Psoas muscle (tissue), 8 donors: ENCODE measurements around the gene TICRR. TPM values are rescaled to one million over a fixed set of nuclear protein-coding genes. Genes with fewer than 3 reads are reported as not detected.

Source experiments
- ATAC-seq, 4 donors: fragments of 200-7000 bp; cut with Tn5 transposase; one replicate each; pipeline ENCODE4 v1.9.1; 2020; ENCODE audit warnings: moderate library complexity in 3 of 4, mild to moderate bottlenecking in 2 of 4
- DNase-seq, 2 donors: peaks; one replicate each; pipeline ENCODE4 v3.0.0-alpha.2; 2020
- H3K27ac ChIP-seq: fragments of 200-600 bp; one replicate; pipeline ENCODE4 v1.8.0; 2022
- H3K27me3 ChIP-seq, 3 donors: fragments of 200-600 bp in 1 of 3; one replicate each; pipeline versions ENCODE4 v1.6.1 to v1.8.0; 2013 to 2022; ENCODE audit warnings: low read length in 2 of 3, mild to moderate bottlenecking in 2 of 3, moderate library complexity in 1 of 3; ENCODE audit not compliant: insufficient read depth in 3 of 3
- H3K36me3 ChIP-seq, 2 donors: fragments of 200-600 bp in 1 of 2; one replicate each; pipeline versions ENCODE4 v1.6.1 to v1.8.0; 2013 to 2022; ENCODE audit warnings: low read depth in 1 of 2, mild to moderate bottlenecking in 1 of 2, moderate library complexity in 1 of 2; ENCODE audit not compliant: insufficient read depth in 1 of 2
- H3K4me1 ChIP-seq: fragments of 200-600 bp; one replicate; pipeline ENCODE4 v1.8.0; 2022
- H3K4me3 ChIP-seq: fragments of 200-600 bp; one replicate; pipeline ENCODE4 v1.8.0; 2022; ENCODE audit warnings: mild to moderate bottlenecking
- H3K9me3 ChIP-seq: fragments of 200-600 bp; one replicate; pipeline ENCODE4 v1.8.0; 2022
- CTCF ChIP-seq: fragments of 200-600 bp; IDR thresholded peaks from one replicate; pipeline ENCODE4 v1.8.0; 2022; ENCODE audit warnings: antibody characterized with exemption
- WGBS, 3 donors: extraction: QIAGEN DNeasy Blood & Tissue Kit; methylation state at CpG; one replicate each; pipeline versions ENCODE4 v1.1.6 to v1.1.7; 2013; 5-methylcytosine and 5-hydroxymethylcytosine counted together
- intact Hi-C, 2 donors: fragments of 100-400 bp; cut with DNase I; formaldehyde crosslinking; loops; one replicate each; pipeline versions ENCODE4 v1.11.0 to v1.14.2; 2022
- long read RNA-seq, 2 donors: library from polyadenylated mRNA; unstranded; transcript quantifications; one replicate each; pipeline ENCODE4 v2.0.0, GENCODE V29; 2021
- polyA plus RNA-seq, 3 donors: library from polyadenylated mRNA; stranded (reverse); fragments of 200-250 nt; gene quantifications; one replicate each; pipeline ENCODE4 v1.2.3, GENCODE V29; 2013
- total RNA-seq, 4 donors: library from RNA; stranded (reverse); fragmentation: NEBNext Ultra II Directional in 2 of 4; extraction: Animal tissue kit (Norgen Biotek cat#: 25700) in 2 of 4; gene quantifications; one replicate each; pipeline versions ENCODE4 v1.2.1 to v1.2.4, GENCODE V29; 2021 to 2023
- donor health status: healthy with polysubstance abuse.
- donor health status: DM: no; HTN: no; CAD: no; lungs with moderate emphysema.
- donor health status: Bipolar disorder and iron deficiency.
- donor health status: healthy.
- donor health status: DM: yes; HTN: yes; CAD: no.
- donor health status: DM: no; HTN: no; CAD: no.
- donor health status: DM: no; HTN: no; CAD: no.
- donor health status: DM: yes; HTN: yes; CAD: no.

Gene TICRR
- total RNA-seq: under 1 TPM in 2 of 4 donors, not detected in 2; 0.04 TPM
- under 1 TPM in 1 of 3 donors, not detected in 2; 0.01 TPM for polyA plus RNA-seq
- long read RNA-seq, donor 1: 0 reads
- long read RNA-seq, donor 2: 0 reads

GRCh38 chr15:89575146-89575655, at the start of gene TICRR:
Gene TICRR, plus strand, starts transcription at chr15:89575469. Its CDS starts 118 bp downstream, at chr15:89575587.
- WGBS, 3 donors: 0 to 1% (median 1%) methylated on average over 37 of the region's 37 CpGs
- no peaks in the 10 kb centered on the region for H3K9me3 ChIP-seq
- H3K27me3 ChIP-seq: no peaks in the 10 kb centered on the region
- intact Hi-C loops: no loop called here
- peak; percentile 95 to 96 for DNase-seq
- H3K4me3 ChIP-seq: peak within 1 kb of the TSS; percentile 75
- TF ChIP-seq CTCF: no peak
- ATAC-seq: peak; percentile 99 to 100 (median 99)
- H3K4me1 ChIP-seq: no peaks in the 10 kb centered on the region
- H3K27ac ChIP-seq: no peak within 1 kb of the TSS
- no peaks in the 10 kb centered on the region for H3K36me3 ChIP-seq

GRCh38 chr15:89526181-89526580, 49.1 kb upstream of the TICRR start:
- 60 to 77% (median 70%) methylated on average over 7 of the region's 7 CpGs for WGBS, 3 donors
- H3K9me3 ChIP-seq: no peaks in the 10 kb centered on the region
- H3K27ac ChIP-seq: no peak overlapping the region
- no peaks in the 10 kb centered on the region for H3K36me3 ChIP-seq
- no peak for TF ChIP-seq CTCF
- no peaks in the 10 kb centered on the region for H3K4me1 ChIP-seq
- no peak for DNase-seq
- intact Hi-C loops: no loop called here
- peaks cover 0 to 2% (median 0%) of the 10 kb centered on the region in 3 donors for H3K27me3 ChIP-seq
- H3K4me3 ChIP-seq: no peak overlapping the region
- ATAC-seq: no peak

- 72 to 74% (median 74%) methylated on average over 10 of the region's 10 CpGs for WGBS, 3 donors
- TF ChIP-seq CTCF: no peak
- H3K4me1 ChIP-seq: no peaks in the 10 kb centered on the region
These were observed 48.4 kb upstream of the TICRR start for GRCh38 chr15:89526601-89527441.

GRCh38 chr15:89528757-89529352, 46.4 kb upstream of the TICRR start:
- TF ChIP-seq CTCF: no peak
- 64 to 75% (median 66%) methylated on average over 6 of the region's 6 CpGs for WGBS, 3 donors
- Histone ChIP-seq H3K9me3 (no peaks in the 10 kb centered on the region), H3K36me3 (no peaks in the 10 kb centered on the region), H3K27ac (no peak overlapping the region), H3K27me3 (peaks cover 0 to 2% (median 0%) of the 10 kb centered on the region in 3 donors), H3K4me1 (no peaks in the 10 kb centered on the region), H3K4me3 (no peak overlapping the region)
- intact Hi-C loops: no loop called here
- ATAC-seq: no peak
- DNase-seq: no peak

More at GRCh38 chr15:89526601-89527441, 48.4 kb upstream of the TICRR start:
- H3K36me3 ChIP-seq: no peaks in the 10 kb centered on the region
- no peak for ATAC-seq
- intact Hi-C loops: no loop called here
- DNase-seq: no peak
- H3K27ac ChIP-seq: no peak overlapping the region
- no peaks in the 10 kb centered on the region for H3K9me3 ChIP-seq
- no peak overlapping the region for H3K4me3 ChIP-seq
- H3K27me3 ChIP-seq: no peaks in the 10 kb centered on the region
